AG04449 (cell line): ENCODE measurements around the gene C10orf90.

Source experiments
- CTCF ChIA-PET: fragments of 350-600 bp; formaldehyde crosslinking; extraction: SDS; loops from one replicate; lab custom pipeline; 2021; ENCODE audit warnings: antibody characterized with exemption; lab: Yijun Ruan, JAX
- POLR2A ChIA-PET: fragments of 400-600, 350-600 bp; formaldehyde crosslinking; extraction: SDS; loops from one replicate; lab custom pipeline; 2020; ENCODE audit warnings: antibody characterized with exemption, inconsistent platforms; lab: Yijun Ruan, JAX
- DNase-seq: peaks from one replicate; pipeline ENCODE4 v3.0.0-alpha.2; 2010; ENCODE audit warnings: low read depth, low spot score
- H3K4me3 ChIP-seq: 2 replicates; pipeline ENCODE4 v1.5.1; 2011; ENCODE audit warnings: low read depth, mild to moderate bottlenecking, control low read depth, low read length
- TF ChIP-seq, protein P1 (sequence below): IDR thresholded peaks from one replicate; pipeline ENCODE4 v1.5.1; 2011; ENCODE audit warnings: mild to moderate bottlenecking, moderate library complexity, low read length, control low read depth, inconsistent platforms; ENCODE audit not compliant: insufficient read depth; ENCODE audit errors: missing control alignments

C10orf90 gene

DNA sequence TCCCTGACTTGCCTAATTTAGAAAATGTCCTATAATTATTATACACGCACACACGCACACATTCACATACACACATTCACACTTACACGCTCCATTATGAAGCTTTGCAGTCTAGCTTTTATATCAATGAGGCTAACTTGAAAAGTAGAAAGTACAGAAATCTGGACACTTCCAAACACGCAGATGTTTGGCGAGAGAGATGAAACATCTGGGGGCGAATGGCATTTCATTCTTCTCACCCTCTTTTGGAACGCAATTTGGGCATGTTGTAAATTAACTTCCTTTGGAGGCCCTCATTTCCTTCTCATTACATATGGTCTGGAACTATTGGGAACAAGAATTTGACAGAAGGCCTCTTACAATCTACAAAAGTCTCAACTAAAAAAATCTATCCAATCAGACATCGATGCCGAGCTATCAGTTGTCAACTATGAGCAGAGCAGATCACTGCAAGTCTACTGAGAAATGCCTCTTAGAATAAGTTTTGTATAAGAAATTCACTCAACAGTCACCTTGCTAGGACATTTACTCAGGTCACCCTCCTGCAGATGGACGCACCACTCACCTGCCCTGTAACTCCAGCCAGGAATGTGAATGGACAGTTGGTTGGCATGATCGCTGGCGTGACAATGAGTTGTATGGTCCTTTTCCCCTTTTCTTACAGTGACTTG, 167.0 kb downstream of the C10orf90 start:
- POLR2A ChIA-PET = interaction anchor here (0.6 kb wide), 1 partner anchor 443 kb away, joined by 3 read pairs; no protein-coding TSS in a partner anchor
- TF ChIP-seq, protein P1, sequence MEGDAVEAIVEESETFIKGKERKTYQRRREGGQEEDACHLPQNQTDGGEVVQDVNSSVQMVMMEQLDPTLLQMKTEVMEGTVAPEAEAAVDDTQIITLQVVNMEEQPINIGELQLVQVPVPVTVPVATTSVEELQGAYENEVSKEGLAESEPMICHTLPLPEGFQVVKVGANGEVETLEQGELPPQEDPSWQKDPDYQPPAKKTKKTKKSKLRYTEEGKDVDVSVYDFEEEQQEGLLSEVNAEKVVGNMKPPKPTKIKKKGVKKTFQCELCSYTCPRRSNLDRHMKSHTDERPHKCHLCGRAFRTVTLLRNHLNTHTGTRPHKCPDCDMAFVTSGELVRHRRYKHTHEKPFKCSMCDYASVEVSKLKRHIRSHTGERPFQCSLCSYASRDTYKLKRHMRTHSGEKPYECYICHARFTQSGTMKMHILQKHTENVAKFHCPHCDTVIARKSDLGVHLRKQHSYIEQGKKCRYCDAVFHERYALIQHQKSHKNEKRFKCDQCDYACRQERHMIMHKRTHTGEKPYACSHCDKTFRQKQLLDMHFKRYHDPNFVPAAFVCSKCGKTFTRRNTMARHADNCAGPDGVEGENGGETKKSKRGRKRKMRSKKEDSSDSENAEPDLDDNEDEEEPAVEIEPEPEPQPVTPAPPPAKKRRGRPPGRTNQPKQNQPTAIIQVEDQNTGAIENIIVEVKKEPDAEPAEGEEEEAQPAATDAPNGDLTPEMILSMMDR = no peak
- H3K4me3 ChIP-seq = no peak overlapping the region
- CTCF ChIA-PET = interaction anchor here (0.6 to 8.6 kb wide), 70 partner anchors 9 to 638 kb away, joined by 3 to 116 read pairs (median 3); partner anchors contain the start of gene ADAM12
- DNase-seq = no peak

DNA sequence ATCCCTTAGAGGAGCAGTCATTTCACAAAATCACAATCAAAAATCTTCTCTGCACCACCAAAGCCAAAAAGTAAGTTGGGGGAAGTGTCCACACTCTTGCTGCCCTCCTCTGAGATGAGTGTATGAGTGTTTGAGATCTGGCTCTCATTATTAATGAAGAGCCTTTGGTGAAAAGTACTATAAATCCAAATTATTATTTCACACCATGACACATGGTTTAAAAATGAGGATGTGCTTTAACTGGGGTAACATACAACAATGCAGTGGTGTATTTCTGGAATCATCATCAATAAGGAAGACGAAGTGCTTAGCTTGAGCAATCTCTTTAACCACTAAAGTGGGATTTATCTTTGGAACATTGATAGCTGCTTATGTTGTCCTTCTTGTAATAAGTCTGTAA, 168.1 kb downstream of the C10orf90 start:
- DNase-seq = no peak
- POLR2A ChIA-PET = no interaction called here
- CTCF ChIA-PET = interaction anchor here (0.6 to 8.6 kb wide), 9 partner anchors 10 to 634 kb away, joined by 3 to 116 read pairs (median 11); partner anchors contain the start of gene ADAM12
- no peak overlapping the region for H3K4me3 ChIP-seq
- TF ChIP-seq, protein P1 = no peak

DNA sequence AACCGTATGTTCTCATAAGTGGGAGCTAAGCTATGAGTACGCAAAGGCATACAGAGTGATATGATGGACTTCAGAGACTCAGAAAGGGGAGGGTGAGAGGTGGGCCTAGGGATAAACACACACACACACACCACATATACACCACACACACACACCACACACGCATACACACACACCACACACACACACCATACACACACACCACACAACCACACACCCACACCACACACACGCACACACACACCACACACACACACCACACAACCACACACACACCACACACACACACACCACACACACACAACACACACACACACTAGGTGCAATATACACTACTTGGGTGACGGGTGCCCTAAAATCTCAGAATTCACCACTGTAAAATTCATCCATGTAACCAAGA, 168.7 kb downstream of the C10orf90 start:
- H3K4me3 ChIP-seq = no peak overlapping the region
- ChIA-PET POLR2A (interaction anchor here (1.2 kb wide), 1 partner anchor 117 kb away, joined by 3 read pairs; no protein-coding TSS in a partner anchor), CTCF (interaction anchor here (0.6 to 8.6 kb wide), 8 partner anchors 10 to 633 kb away, joined by 3 to 116 read pairs (median 9); partner anchors contain the start of gene ADAM12)
- TF ChIP-seq, protein P1 = no peak
- DNase-seq = no peak

DNA sequence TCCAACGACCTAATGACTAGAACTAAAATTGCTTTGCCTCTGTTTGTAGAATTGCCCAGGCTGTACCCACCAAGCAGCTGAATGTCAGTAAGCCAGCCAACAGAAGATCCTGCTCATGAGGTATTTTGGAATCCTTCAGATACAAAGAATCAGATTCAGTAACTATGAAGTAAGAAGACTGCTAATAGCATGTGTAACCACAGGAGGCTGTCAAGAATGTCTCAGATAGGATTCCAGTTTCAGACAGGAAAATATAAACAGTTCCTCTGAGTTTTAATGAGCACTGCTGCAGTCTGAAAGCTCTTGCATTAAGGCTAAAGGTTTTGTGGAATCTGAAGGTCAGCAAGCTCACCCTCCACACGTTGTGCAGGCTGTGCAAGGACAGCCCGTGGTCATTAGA, 169.6 kb downstream of the C10orf90 start:
- ChIA-PET CTCF (interaction anchor here (0.9 to 8.6 kb wide), 7 partner anchors 13 to 567 kb away, joined by 3 to 116 read pairs (median 3); partner anchors contain the start of gene ADAM12), POLR2A (interaction anchor here (1.2 to 1.3 kb wide), 2 partner anchors 114 to 116 kb away, joined by 3 to 4 read pairs; no protein-coding TSS in a partner anchor)
- TF ChIP-seq, protein P1 = no peak
- H3K4me3 ChIP-seq = no peak overlapping the region
- DNase-seq = peak; percentile 69

DNA sequence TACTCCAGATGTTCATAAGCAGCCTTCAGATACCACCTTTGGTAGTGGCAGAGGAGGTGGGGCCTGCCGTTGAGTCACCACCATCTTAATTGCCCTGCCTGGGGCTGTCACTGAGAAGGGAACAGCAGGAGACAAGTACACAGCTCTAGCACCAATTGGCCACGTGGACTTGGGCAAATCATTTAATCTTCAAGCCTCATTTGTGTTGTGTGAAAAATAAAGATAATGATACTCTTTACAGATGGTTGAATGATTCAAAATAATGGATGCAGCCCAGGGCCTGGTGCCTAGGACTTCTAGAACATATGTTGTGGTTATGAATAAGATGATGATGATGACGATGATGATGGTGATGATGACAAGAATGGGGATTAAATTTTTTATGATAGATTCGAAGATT, 170.3 kb downstream of the C10orf90 start:
- no peak overlapping the region for H3K4me3 ChIP-seq
- TF ChIP-seq, protein P1 = no peak
- DNase-seq = no peak
- POLR2A ChIA-PET = interaction anchor here (1.3 kb wide), 1 partner anchor 113 kb away, joined by 4 read pairs; no protein-coding TSS in a partner anchor
- CTCF ChIA-PET = interaction anchor here (4.8 to 8.6 kb wide), 2 partner anchors 520 to 566 kb away, joined by 107 to 116 read pairs; no protein-coding TSS in a partner anchor

DNA sequence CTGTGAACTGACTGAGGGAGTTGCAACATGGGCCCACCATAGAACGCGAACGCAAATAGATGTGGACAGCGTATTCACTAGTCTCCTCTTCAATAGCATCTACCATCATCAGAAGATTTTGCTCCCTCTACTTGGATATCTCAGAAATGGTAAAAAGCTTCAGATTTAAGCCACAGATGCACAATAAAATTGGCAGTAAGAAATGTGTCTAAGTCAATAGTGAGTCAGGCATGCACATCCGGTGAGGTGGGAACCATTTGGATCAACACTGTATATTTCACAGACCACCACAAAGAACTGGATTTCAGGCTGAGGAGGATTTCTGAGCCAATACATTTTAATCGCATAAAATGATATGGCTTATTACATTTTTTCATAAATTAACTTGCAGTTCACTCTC, 170.7 kb downstream of the C10orf90 start:
- CTCF ChIA-PET = interaction anchor here (8.6 kb wide), 1 partner anchor 565 kb away, joined by 107 read pairs; no protein-coding TSS in a partner anchor
- no peak overlapping the region for H3K4me3 ChIP-seq
- no peak for DNase-seq
- TF ChIP-seq, protein P1 = no peak
- POLR2A ChIA-PET = no interaction called here
